HUES6 (cell line): ENCODE data around the gene NEMP2.
"Not testable (repeated sequence)": the region's sequence is repeated elsewhere in the genome, so short reads cannot be mapped to it uniquely, and the experiment has no call there.

Source experiments
- H3K27ac ChIP-seq: 2 replicates; pipeline ENCODE4 v1.7.0; 2013; ENCODE audit warnings: low read depth, mild to moderate bottlenecking, low read length, inconsistent platforms
- H3K27me3 ChIP-seq: 2 replicates; pipeline ENCODE4 v1.6.1; 2013; ENCODE audit warnings: low read length; ENCODE audit not compliant: control insufficient read depth, insufficient read depth
- H3K36me3 ChIP-seq: 2 replicates; pipeline ENCODE4 v1.6.1; 2013; ENCODE audit warnings: low read length; ENCODE audit not compliant: control insufficient read depth, insufficient read depth
- H3K4me1 ChIP-seq: 2 replicates; pipeline ENCODE4 v1.6.1; 2013; ENCODE audit warnings: low read length; ENCODE audit not compliant: control insufficient read depth, insufficient read depth
- H3K4me3 ChIP-seq: 2 replicates; pipeline ENCODE4 v1.5.1; 2013; ENCODE audit warnings: low read depth, low read length
- H3K9ac ChIP-seq: one replicate; pipeline ENCODE4 v1.6.1; 2013; ENCODE audit warnings: mild to moderate bottlenecking, low read length
- H3K9me3 ChIP-seq: 2 replicates; pipeline ENCODE4 v1.6.1; 2013; ENCODE audit warnings: low read depth, low read length; ENCODE audit not compliant: control insufficient read depth, insufficient read depth

The NEMP2 gene

GRCh38 chr2:190505696-190506095 lies 28.8 kb downstream of the NEMP2 start:
- Histone ChIP-seq H3K9me3 (no peaks in the 10 kb centered on the region), H3K36me3 (no peaks in the 10 kb centered on the region)

GRCh38 chr2:190504912-190505311 lies 29.6 kb downstream of the NEMP2 start:
- H3K27ac ChIP-seq = no peak overlapping the region
- H3K9me3 ChIP-seq = no peaks in the 10 kb centered on the region
- H3K4me1 ChIP-seq = peaks cover 3% of the 10 kb centered on the region
- H3K9ac ChIP-seq = no peak overlapping the region
- no peaks in the 10 kb centered on the region for H3K36me3 ChIP-seq
- H3K4me3 ChIP-seq = no peak overlapping the region
- no peaks in the 10 kb centered on the region for H3K27me3 ChIP-seq

More at GRCh38 chr2:190505696-190506095, 28.8 kb downstream of the NEMP2 start:
- H3K4me3 ChIP-seq = no peak overlapping the region
- no peak overlapping the region for H3K27ac ChIP-seq
- no peaks in the 10 kb centered on the region for H3K27me3 ChIP-seq
- H3K4me1 ChIP-seq = no peaks in the 10 kb centered on the region; the same call in 1 of the 2 replicates
- no peak overlapping the region for H3K9ac ChIP-seq

- H3K27me3 ChIP-seq = no peaks in the 10 kb centered on the region
These were observed 31.4 kb downstream of the NEMP2 start for GRCh38 chr2:190503088-190503487.

GRCh38 chr2:190501702-190502407 lies 32.7 kb downstream of the NEMP2 start:
- Histone ChIP-seq H3K9me3 (no peaks in the 10 kb centered on the region), H3K4me1 (peaks cover 3% of the 10 kb centered on the region), H3K27ac (no peak overlapping the region), H3K36me3 (no peaks in the 10 kb centered on the region), H3K9ac (no peak overlapping the region), H3K4me3 (no peak overlapping the region), H3K27me3 (no peaks in the 10 kb centered on the region)

More at GRCh38 chr2:190503088-190503487, 31.4 kb downstream of the NEMP2 start:
- H3K27ac ChIP-seq = no peak overlapping the region
- H3K4me3 ChIP-seq = no peak overlapping the region
- H3K4me1 ChIP-seq = peaks cover 3% of the 10 kb centered on the region
- no peak overlapping the region for H3K9ac ChIP-seq
- H3K36me3 ChIP-seq = no peaks in the 10 kb centered on the region
- H3K9me3 ChIP-seq = no peaks in the 10 kb centered on the region

DNA sequence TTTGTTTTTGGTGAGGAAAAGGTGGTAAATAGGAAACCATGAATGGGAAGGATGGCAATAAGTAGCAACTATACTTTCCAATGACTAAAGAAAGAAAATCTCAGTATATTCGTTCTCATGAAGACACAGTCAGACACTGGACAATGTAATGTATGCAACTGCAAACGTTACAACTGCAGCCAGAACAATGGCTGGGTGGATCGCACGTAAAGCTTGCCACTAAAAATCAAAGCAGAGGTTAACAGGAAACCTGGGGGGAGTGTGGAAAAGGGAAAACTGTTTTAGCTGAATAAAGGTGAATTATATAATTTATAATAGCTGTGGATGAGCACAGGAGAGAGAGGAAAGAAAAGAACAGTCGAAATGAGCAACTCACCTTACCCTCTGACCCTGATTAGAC lies 33.3 kb downstream of the NEMP2 start:
- no peaks in the 10 kb centered on the region for H3K36me3 ChIP-seq
- peaks cover 3% of the 10 kb centered on the region for H3K4me1 ChIP-seq
- H3K9ac ChIP-seq = no peak overlapping the region
- no peaks in the 10 kb centered on the region for H3K27me3 ChIP-seq
- no peak overlapping the region for H3K4me3 ChIP-seq
- H3K27ac ChIP-seq = no peak overlapping the region
- H3K9me3 ChIP-seq = no peaks in the 10 kb centered on the region

- Histone ChIP-seq H3K9me3 (no peaks in the 10 kb centered on the region), H3K4me1 (peaks cover 3% of the 10 kb centered on the region; the same call in 1 of the 2 replicates), H3K36me3 (no peaks in the 10 kb centered on the region), H3K27ac (no peak overlapping the region), H3K9ac (no peak overlapping the region), H3K27me3 (no peaks in the 10 kb centered on the region), H3K4me3 (no peak overlapping the region)
These were observed 34.4 kb downstream of the NEMP2 start for GRCh38 chr2:190500054-190500502.

GRCh38 chr2:190499273-190499672 lies 35.2 kb downstream of the NEMP2 start:
- no peak overlapping the region for H3K27ac ChIP-seq
- peaks cover 3% of the 10 kb centered on the region; the same call in 1 of the 2 replicates for H3K4me1 ChIP-seq
- H3K4me3 ChIP-seq = no peak overlapping the region
- no peaks in the 10 kb centered on the region for H3K9me3 ChIP-seq
- no peaks in the 10 kb centered on the region for H3K27me3 ChIP-seq
- H3K36me3 ChIP-seq = no peaks in the 10 kb centered on the region
- no peak overlapping the region for H3K9ac ChIP-seq

DNA sequence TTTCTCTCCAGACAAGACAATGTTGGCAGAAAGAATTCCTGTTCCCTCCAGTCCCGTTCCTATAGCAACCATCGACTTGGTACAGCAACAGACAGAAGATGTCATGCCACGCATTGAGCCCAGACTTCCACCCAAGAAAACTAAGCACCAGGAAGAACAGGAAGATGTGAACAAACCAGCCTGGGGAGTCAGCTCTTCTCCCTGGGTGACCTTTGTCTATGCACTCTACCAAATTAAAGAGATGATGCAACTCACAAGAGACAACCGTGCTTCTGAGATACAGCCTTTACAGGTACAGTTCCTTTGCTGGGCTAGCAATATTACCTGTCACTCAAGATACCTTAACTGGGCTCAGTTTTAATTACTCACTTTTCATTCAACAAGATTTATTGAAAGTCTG lies 37.1 kb downstream of the NEMP2 start:
- Histone ChIP-seq H3K36me3 (no peaks in the 10 kb centered on the region), H3K9ac (no peak overlapping the region), H3K9me3 (no peaks in the 10 kb centered on the region), H3K4me3 (no peak overlapping the region), H3K27ac (no peak overlapping the region), H3K27me3 (no peaks in the 10 kb centered on the region), H3K4me1 (peaks cover 3% of the 10 kb centered on the region; the same call in 1 of the 2 replicates)

DNA sequence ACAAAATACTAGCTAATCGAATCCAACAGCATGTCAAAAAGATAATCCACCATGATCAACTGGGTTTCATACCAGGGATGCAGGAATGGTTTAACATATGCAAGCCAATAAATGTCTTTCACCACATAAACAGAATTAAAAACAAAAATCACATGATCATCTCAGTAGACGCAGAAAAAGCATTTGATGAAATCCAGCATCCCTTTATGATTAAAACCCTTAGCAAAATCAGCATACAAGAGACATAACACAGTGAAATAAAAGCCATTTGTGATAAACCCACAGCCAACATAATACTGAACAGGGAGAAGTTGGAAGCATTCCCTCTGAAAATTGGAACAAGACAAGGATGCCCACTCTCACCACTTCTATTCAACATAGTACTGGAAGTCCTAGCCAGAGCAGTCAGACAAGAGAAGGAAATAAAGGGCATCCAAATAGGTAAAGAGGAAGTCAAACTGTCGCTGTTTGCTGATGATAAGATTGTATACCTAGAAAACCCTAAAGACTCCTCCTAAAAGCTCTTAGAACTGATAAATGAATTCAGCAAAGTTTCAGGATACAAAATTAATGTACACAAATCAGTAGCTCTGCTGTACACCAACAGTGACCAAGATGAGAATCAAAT lies 39.8 kb downstream of the NEMP2 start:
- H3K27me3 ChIP-seq, H3K4me1 ChIP-seq, H3K9ac ChIP-seq, H3K9me3 ChIP-seq, H3K4me3 ChIP-seq, H3K27ac ChIP-seq, H3K36me3 ChIP-seq: not testable (repeated sequence)

DNA sequence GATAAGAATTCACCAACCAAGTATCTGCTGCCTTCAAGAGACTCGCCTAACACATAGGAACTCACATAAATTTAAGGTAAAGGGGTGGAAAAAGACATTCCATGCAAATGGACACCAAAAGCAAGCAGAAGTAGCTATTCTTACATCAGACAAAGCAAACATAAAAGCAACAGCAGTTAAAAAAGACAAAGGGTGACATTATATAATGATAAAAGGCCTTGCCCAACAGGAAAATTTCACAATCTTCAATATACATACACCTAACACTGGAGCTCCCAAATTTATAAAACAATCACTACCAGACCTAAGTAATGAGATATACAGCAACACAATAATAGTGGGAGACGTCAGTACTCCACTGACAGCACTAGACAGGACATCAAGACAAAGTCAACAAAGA lies 41.4 kb downstream of the NEMP2 start:
- Histone ChIP-seq H3K4me1 (peaks cover 5% of the 10 kb centered on the region; the same call in 1 of the 2 replicates), H3K9ac (no peak overlapping the region), H3K27ac (no peak overlapping the region), H3K27me3 (no peaks in the 10 kb centered on the region), H3K36me3 (no peaks in the 10 kb centered on the region), H3K4me3 (no peak overlapping the region), H3K9me3 (no peaks in the 10 kb centered on the region)

- Histone ChIP-seq H3K36me3 (no peaks in the 10 kb centered on the region), H3K4me3 (no peak overlapping the region)
These were observed 44.0 kb downstream of the NEMP2 start for GRCh38 chr2:190490502-190490901.

More at GRCh38 chr2:190490502-190490901, 44.0 kb downstream of the NEMP2 start:
- Histone ChIP-seq H3K4me1 (peaks cover 5% of the 10 kb centered on the region; the same call in 1 of the 2 replicates), H3K27ac (no peak overlapping the region), H3K9me3 (no peaks in the 10 kb centered on the region), H3K9ac (no peak overlapping the region), H3K27me3 (no peaks in the 10 kb centered on the region)
